ENCODE data around the gene ANO9.

Gene ANO9

DNA sequence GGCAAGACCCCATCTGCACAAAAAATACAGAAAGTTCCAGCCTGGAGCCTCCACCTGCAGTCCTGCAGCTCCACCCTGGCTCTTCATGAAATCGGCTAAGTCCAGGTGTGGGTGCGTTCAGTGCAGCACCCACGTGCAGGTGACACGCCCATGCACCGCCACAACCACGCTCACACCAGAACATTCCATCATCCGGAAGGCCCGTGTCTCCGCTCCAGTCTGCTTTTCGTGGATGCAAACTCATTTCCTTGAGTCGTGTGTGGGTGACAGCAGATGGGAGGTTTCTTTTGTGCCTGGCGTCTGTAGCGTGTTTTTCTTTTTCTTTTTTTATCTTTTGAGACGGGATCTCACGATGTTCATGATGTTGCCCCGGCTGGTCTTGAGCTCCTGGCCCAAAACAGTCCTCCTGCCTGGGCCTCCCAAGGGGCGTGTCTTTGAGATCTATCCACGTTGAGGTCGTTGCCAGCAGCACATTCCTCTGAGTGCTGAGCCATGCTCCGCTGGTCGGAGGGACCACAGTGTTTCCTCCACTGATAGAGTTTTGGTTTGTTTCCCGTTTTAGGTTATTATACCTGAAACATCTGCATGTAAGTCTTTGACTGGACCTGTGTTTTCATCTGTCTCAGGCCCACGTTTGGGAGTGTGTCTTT is 15.4 kb upstream of the ANO9 start:
- DNase-seq (ENCODE audit: low read depth), result no peak
- TF ChIP-seq, protein P1, sequence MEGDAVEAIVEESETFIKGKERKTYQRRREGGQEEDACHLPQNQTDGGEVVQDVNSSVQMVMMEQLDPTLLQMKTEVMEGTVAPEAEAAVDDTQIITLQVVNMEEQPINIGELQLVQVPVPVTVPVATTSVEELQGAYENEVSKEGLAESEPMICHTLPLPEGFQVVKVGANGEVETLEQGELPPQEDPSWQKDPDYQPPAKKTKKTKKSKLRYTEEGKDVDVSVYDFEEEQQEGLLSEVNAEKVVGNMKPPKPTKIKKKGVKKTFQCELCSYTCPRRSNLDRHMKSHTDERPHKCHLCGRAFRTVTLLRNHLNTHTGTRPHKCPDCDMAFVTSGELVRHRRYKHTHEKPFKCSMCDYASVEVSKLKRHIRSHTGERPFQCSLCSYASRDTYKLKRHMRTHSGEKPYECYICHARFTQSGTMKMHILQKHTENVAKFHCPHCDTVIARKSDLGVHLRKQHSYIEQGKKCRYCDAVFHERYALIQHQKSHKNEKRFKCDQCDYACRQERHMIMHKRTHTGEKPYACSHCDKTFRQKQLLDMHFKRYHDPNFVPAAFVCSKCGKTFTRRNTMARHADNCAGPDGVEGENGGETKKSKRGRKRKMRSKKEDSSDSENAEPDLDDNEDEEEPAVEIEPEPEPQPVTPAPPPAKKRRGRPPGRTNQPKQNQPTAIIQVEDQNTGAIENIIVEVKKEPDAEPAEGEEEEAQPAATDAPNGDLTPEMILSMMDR (conservative IDR thresholded peaks at IDR 0.05; ENCODE audit: control insufficient read depth, insufficient read depth, low read depth, low read length), result no peak
- H3K4me3 ChIP-seq (ENCODE audit: control insufficient read depth, low read depth, low read length), result no peak overlapping the region

DNA sequence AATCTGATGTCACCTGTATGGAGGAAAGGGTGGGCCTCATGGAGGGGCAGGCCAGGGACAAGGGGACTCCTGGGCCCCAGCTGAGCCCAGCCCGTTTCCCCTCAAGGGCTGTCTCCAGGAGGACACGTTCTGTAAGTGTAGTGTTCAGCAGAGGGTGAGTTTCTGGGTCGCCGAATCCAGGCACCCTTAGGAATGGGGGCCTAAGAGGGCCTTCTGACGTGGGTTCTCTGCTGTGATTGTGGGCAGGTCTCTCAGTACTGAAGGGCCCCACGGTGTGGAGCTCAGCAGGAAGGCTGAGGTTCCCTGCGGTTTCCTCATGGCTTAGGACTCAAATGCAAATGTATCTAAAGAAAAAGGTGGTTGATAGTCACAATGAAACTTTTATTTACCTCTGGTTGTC is 14.7 kb upstream of the ANO9 start:
- no peak for DNase-seq (ENCODE audit: low read depth)
- TF ChIP-seq, protein P1 (conservative IDR thresholded peaks at IDR 0.05; ENCODE audit: control insufficient read depth, insufficient read depth, low read depth, low read length), result no peak
- H3K4me3 ChIP-seq (ENCODE audit: control insufficient read depth, low read depth, low read length), result no peak overlapping the region

DNA sequence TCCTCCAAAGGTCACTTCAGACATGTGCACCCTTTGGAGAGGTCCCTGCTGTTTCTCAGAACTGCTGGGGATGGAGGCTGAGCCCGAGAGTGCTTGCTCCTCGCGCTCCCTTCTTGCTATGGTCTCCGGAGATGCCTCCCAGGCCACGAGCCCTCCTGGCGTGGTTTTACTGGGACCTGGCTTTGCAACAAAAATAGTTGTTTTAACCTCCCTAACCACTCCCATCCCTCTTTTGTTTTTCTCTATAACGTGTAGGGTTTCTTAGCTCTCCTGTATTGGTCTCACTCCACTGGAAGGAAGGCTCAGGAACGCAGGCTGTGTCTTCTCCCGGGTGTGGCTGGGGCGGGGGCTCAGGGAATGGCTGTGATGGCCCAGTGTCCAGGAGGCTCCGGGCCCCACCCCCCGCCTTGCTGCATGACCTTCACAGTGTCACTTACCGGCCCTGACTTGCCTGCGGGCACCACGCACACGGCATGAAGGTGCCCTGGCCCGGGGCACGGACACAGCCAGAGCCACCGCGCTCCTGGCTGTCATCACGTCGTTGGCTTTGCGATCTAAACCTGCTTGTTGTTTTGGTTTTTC is 13.8 kb upstream of the ANO9 start:
- H3K4me3 ChIP-seq (ENCODE audit: control insufficient read depth, low read depth, low read length), result no peak overlapping the region
- TF ChIP-seq, protein P1 (conservative IDR thresholded peaks at IDR 0.05; ENCODE audit: control insufficient read depth, insufficient read depth, low read depth, low read length), result no peak
- DNase-seq (ENCODE audit: low read depth), result no peak

DNA sequence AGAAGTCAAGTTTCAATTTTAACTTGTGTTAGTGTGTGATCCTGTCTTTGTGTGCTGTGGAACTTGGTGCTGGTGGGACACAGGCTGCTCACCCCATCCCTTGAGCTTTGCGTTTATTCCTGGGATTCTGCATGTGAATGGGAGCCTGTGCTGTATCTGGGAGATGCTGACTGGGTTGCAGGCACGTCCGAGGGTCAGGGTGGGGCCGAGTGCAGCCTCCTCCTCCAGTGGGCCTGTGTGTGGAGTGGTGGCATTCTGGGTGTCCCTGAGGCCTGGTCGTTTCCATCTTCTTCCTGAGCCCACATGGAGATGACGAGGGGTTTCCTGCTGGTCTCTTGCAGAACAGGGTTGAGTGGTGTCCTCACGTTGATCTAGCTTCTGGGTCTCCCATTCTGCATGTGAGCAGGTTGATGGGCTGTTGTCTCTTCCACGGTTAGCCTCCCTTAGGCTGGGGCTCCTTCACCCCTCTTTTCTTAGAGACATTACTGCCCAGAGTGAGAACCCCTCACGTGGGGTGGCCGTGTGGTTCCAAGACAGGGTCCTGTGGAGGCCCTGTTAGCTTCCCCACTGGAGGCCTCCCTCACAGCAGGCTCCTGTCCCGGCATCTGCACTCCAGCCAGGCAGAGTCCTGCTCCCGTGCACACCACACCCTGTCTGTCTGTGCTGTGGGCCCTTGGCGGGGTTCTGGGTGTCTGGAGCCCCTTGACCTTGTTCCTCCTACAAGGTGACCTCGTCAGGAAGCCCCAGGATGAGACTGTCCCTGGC is 13.2 kb upstream of the ANO9 start:
- TF ChIP-seq, protein P1 (conservative IDR thresholded peaks at IDR 0.05; ENCODE audit: control insufficient read depth, insufficient read depth, low read depth, low read length), result no peak
- DNase-seq (ENCODE audit: low read depth), result no peak
- H3K4me3 ChIP-seq (ENCODE audit: control insufficient read depth, low read depth, low read length), result no peak overlapping the region

DNA sequence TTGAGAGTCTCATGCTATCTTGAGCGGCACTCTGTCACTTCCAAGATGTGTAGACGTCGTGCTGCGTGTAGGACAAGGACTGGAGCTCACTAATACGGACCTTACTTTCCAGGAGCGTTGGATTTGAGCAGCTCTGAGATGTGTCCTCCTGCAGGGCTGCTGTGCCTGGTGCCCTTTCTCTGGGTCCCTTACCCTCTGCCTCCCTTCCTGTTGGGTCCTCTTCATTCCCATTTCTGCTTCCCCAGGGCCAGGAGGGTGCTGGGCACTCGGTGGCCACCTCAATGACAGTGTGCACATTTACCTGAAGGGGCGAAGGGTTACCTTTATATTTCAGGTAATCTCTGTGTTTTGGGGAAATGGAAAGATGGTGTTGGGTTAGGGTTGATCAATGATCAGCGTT is 12.2 kb upstream of the ANO9 start:
- TF ChIP-seq, protein P1 (conservative IDR thresholded peaks at IDR 0.05; ENCODE audit: control insufficient read depth, insufficient read depth, low read depth, low read length), result no peak
- DNase-seq (ENCODE audit: low read depth), result no peak
- H3K4me3 ChIP-seq (ENCODE audit: control insufficient read depth, low read depth, low read length), result no peak overlapping the region

DNA sequence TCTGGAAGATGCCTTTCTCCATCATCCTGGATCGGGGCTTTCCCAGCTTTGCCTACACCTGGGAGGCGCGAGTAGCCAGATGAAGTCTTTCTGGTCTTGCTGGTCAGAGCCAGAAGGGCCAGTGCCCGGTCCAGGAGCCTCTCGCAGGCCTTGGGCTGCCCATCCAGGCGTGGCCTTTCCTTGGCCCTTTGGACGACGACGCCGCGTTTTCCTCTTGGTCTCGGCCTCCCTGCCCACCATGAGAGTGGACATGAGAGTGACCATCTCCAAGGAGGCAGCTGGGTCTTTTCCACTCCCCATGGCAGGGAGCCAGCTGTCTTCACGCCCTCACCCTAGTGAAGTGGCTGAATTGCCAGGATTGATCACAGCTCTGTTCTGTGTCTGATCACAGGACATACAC is 11.8 kb upstream of the ANO9 start:
- TF ChIP-seq, protein P1 (conservative IDR thresholded peaks at IDR 0.05; ENCODE audit: control insufficient read depth, insufficient read depth, low read depth, low read length), result no peak
- DNase-seq (ENCODE audit: low read depth), result no peak
- H3K4me3 ChIP-seq (ENCODE audit: control insufficient read depth, low read depth, low read length), result no peak overlapping the region

Data from fibroblast of mammary gland (primary cell).